GM21717 (cell line): Measurements from ENCODE around the gene ASB4.
"Not testable (repeated sequence)": the region's sequence is repeated elsewhere in the genome, so short reads cannot be mapped to it uniquely, and the experiment has no call there.

Experiments used
- ATAC-seq: cut with Tn5 transposase; IDR thresholded peaks from one replicate; pipeline ENCODE4 v1.9.1; 2021; ENCODE audit warnings: mild to moderate bottlenecking, moderate library complexity; ENCODE audit not compliant: unreplicated experiment

ASB4 gene

DNA sequence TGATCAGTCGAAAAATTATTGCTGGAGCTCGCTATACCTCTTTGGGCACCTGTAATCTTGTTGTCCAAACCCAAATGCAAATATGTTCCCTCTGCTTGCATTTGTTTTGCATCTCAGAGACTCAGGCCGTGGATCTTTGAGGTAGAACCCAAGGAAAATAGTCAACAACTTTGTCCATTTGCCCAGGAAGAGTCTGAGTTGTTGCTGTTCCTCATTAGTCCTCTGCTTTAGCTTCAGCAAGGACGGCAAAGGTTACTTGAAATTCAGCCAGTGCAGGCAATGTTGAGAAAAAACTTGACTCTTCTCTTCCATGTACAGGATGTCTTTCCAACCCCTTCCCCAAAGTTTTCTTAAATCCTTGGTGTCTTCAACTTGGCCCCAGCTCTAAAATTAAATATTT lies 64.8 kb downstream of the ASB4 start:
- no peak for ATAC-seq

DNA sequence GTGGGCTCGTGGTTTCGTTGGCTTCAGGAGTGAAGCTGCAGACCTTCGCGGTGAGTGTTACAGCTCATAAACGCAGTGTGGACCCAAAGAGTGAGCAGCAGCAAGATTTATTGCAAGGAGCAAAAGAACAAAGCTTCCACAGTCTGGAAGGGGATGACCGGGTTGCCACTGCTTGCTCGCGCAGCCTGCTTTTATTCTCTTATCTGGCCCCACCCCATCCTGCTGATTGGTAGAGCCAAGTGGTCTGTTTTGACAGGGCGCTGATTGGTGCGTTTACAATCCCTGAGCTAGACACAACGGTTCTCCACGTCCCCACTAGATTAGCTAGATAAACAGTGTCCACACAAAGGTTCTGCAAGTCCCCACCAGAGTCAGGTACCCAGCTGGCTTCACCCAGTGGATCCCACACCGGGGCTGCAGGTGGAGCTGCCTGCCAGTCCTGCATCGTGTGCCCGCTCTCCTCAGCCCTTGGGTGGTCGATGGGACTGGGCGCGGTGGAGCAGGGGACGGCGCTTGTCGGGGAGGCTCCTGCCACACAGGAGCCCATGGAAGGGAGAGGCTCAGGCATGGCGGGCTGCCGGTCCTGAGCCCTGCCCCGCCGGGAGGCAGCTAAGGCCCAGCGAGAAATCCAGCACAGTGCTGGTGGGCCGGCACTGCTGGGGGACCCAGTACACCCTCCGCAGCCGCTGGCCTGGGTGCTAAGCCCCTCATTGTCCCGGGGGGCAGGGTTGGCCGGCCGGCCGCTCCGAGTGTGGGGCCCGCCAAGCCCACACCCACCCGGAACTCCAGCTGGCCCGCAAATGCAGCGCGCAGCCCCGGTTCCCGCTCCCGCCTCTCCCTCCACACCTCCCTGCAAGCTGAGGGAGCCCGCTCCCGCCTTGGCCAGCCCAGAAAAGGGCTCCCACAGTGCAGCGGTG lies 66.5 kb downstream of the ASB4 start:
- ATAC-seq: not testable (repeated sequence)

- ATAC-seq: no peak
Measured at GRCh38 chr7:95553939-95554338, 68.2 kb downstream of the ASB4 start.

DNA sequence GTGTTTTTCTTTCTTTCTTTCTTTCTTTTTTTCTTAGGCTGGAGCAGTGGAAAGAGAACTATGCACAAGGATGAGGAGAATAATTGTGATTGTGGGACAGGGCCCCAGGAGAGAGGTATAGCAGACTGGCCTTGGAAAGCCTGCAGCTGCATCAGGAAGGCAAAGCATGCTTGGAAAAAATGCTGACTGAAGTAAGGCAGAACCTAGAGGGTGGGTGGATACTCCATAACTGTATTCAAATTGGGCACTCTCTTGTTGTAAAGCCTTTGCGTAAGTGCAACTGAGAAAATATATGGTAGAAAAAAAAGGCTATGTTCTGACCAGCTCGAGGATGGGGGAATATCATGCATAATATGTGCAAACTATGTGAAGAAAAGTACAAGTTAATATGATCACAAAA lies 71.0 kb downstream of the ASB4 start:
- no peak for ATAC-seq

DNA sequence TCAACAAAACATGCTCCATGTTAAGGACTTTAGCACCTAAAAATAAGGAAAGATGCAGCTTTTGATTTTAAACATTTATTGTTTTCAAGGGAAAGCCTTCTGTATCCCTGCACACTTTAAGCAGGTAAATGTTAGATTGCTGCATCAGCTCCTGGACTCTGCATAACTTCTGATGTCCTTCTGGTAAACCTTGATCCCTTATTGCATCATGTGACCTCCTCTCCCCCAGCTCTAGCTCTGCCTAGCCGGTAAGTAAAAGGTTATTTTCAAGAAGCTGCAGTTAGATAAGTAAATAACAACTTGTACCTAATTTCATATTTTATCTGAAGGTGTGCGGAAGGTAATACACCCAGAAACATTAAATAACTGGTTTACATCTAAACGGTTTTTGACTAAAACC lies 73.1 kb downstream of the ASB4 start:
- ATAC-seq: no peak

GRCh38 chr7:95560674-95561073 lies 74.9 kb downstream of the ASB4 start:
- ATAC-seq: no peak

GRCh38 chr7:95569720-95570119 lies 84.0 kb downstream of the ASB4 start:
- no peak for ATAC-seq

GRCh38 chr7:95577137-95577536 lies 91.4 kb downstream of the ASB4 start:
- no peak for ATAC-seq

DNA sequence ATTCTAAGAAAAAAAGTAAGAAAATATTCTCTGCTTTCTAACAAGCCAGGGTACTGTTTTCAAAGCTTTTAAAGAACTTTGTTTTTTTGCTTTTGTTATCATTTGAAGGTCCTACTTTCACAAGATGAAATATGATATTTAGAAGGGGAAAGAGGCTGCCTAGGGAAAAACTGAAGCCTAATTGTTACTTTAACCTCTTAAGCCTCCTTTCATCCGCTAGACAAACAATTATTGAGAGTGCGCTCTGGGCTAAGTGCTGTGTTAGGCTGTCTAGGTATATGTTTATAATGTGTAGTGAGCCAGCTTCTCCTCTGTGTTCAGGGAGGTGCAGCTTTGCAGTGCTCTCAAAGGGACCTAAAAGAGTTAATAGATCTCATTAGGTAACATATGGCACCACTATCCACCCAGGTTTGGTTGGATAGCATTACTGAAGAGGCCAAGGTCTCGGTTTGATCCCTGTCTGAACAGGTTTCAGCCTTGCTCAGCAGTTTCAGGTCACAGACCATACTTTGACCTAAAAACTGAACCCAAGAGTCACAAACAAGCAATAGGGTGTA lies 92.6 kb downstream of the ASB4 start:
- no peak for ATAC-seq

- ATAC-seq: no peak
Measured at GRCh38 chr7:95579318-95579717, 93.6 kb downstream of the ASB4 start.

DNA sequence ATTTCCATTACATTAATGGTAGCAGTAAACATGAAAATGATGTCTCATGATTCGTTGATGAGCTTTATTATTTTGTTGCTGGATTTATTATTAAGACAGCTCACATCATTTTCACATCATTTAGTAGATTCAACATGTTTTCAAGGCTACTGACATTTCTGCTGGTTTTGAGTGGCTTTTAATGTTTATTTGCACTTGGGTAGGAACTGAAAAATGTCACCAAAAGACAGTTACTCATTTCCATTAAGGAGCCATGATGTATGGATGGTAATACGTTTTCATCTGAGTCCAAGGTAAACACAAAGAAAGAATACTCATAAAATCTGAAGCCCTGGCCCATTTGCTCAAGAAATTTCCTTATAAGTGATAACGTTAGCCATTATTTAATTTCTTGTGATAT lies 95.7 kb downstream of the ASB4 start:
- no peak for ATAC-seq

- no peak for ATAC-seq
Measured at GRCh38 chr7:95582578-95583293, 97.0 kb downstream of the ASB4 start.

GRCh38 chr7:95583834-95584621 lies 98.3 kb downstream of the ASB4 start:
- no peak for ATAC-seq

DNA sequence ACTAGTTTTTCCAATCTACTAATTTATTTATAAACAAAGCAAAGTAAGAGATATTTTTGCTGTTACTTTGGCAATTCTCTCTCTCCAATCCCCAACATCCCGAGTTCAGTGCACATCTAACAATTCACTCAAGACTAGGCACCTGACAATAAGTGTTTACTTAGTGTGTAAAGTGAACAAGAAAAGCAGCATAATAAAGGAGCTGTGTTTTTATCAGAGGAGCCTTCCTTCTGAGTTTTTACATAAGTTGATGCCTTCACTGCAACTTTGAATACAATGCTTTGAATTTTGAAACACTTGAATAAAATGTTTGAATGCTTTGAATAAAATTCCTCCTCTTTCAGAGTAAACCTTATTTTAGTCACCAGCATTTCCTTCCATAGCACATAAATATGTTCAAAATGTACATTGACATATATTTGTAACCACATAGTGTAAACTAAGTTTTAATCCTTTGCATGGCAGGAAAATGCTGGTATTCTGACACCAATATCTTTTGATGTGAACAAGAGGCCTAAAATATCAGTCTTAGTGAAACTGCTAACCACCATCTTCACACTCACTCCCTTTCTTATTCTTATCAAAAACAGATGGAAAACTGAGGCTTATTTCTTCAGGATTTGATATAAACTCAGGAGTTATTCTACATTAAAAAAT lies 99.2 kb downstream of the ASB4 start:
- ATAC-seq: no peak

- no peak for ATAC-seq
Measured at GRCh38 chr7:95585426-95585789, 99.7 kb downstream of the ASB4 start.

DNA sequence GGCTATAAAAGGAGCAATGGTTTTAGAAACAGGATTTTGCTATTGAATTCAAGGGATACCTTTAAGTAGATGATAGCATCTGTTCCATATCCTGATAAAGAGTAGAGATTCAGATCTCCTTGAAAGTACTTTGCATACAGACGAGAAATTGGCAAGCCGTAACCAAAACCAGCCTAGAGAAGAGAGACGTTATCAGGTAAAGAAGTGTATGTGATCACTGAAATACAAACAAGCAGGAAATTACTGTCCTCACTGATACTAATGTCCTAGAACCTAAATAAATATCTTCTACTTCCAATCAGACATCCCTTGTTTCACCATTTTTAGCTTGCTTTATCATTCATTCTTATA lies 101.2 kb downstream of the ASB4 start:
- ATAC-seq: no peak

GRCh38 chr7:95589031-95589430 lies 103.3 kb downstream of the ASB4 start:
- ATAC-seq: no peak

DNA sequence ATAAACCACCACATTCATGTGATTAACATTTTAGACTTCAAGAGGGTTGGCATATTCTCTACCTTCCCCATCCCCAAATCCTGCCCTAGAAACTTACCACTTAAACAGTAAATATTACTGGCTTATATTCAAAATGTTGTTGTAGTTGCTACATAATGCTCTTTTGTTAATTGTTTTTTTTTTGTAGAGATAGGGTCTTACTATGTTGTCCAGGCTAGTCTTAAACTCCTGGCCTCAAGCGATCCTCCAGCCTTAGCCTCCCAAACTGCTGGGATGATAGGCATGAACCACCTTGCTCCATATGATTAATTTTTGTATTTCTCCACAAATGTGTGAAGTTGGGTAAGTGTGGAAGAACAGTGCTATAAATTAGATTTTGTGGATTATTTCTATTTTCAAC lies 104.0 kb downstream of the ASB4 start:
- ATAC-seq: no peak
